ENCODE data around the gene IQSEC3.

DNA sequence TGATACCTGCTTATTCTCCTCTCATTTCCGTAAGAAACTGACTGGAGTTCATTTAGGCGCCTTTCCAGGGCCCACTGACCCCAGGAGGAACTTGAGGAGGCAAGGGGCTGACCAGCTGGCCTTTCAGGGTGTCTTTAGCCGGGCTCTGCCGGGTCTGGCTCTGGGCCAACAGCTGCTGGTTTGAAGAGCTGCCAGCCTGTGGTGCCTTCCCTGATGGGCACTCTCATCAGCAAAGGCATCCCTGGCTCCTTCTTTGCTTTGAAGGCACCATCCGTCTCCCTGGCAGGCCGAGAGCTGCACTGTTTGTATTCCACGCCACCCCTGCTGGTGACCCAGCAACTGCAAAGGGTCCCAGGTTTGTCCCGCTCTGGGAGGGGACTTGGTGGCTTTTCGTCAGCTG is 42.0 kb downstream of the IQSEC3 start:
- TF ChIP-seq, protein P1, sequence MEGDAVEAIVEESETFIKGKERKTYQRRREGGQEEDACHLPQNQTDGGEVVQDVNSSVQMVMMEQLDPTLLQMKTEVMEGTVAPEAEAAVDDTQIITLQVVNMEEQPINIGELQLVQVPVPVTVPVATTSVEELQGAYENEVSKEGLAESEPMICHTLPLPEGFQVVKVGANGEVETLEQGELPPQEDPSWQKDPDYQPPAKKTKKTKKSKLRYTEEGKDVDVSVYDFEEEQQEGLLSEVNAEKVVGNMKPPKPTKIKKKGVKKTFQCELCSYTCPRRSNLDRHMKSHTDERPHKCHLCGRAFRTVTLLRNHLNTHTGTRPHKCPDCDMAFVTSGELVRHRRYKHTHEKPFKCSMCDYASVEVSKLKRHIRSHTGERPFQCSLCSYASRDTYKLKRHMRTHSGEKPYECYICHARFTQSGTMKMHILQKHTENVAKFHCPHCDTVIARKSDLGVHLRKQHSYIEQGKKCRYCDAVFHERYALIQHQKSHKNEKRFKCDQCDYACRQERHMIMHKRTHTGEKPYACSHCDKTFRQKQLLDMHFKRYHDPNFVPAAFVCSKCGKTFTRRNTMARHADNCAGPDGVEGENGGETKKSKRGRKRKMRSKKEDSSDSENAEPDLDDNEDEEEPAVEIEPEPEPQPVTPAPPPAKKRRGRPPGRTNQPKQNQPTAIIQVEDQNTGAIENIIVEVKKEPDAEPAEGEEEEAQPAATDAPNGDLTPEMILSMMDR (conservative IDR thresholded peaks at IDR 0.05) = no peak
- TF ChIP-seq ZFX (IDR thresholded peaks at IDR 0.05) = no peak
